T-helper 17 cell (primary cell): ENCODE data around the gene BEST1. TPM values are rescaled to one million over a fixed set of nuclear protein-coding genes. Genes with fewer than 3 reads are reported as not detected.

ENCODE experiments used
- ATAC-seq: fragments of 150-1000 bp; cut with Tn5 transposase; 2 replicates; pipeline ENCODE4 v1.10.0; 2021; ENCODE audit warnings: mild to moderate bottlenecking, moderate library complexity
- DNase-seq, 3 donors: peaks; one replicate each; pipeline versions ENCODE4 v3.0.0 to v3.0.0-alpha.2; 2020 to 2021
- H3K9me3 ChIP-seq: one replicate; pipeline ENCODE4 v1.7.0; 2013; ENCODE audit warnings: low read length, mild to moderate bottlenecking; ENCODE audit not compliant: control insufficient read depth, poor library complexity, severe bottlenecking
- H3K27ac Mint-ChIP-seq: one replicate; pipeline ENCODE4 v1.8.0; 2022; ENCODE audit warnings: mild to moderate bottlenecking, moderate library complexity, mixed read lengths
- H3K27me3 Mint-ChIP-seq: one replicate; pipeline ENCODE4 v1.8.0; 2022; ENCODE audit warnings: mixed read lengths
- H3K36me3 Mint-ChIP-seq: one replicate; pipeline ENCODE4 v1.8.0; 2022; ENCODE audit warnings: low read depth, mixed read lengths
- H3K4me1 Mint-ChIP-seq: one replicate; pipeline ENCODE4 v1.8.0; 2022; ENCODE audit warnings: mild to moderate bottlenecking, mixed read lengths
- H3K4me3 Mint-ChIP-seq: one replicate; pipeline ENCODE4 v1.8.0; 2022; ENCODE audit warnings: mild to moderate bottlenecking, moderate library complexity, mixed read lengths
- total RNA-seq, 4 donors: library from RNA in 2 of 4; stranded (reverse) in 2 of 4; gene quantifications; one replicate each; pipeline ENCODE4 v1.2.3 and lab custom pipeline; 2022 to 2026

The BEST1 gene
- total RNA-seq, 2 donors from 2014 or later, result 0.26 to 0.35 TPM

DNA sequence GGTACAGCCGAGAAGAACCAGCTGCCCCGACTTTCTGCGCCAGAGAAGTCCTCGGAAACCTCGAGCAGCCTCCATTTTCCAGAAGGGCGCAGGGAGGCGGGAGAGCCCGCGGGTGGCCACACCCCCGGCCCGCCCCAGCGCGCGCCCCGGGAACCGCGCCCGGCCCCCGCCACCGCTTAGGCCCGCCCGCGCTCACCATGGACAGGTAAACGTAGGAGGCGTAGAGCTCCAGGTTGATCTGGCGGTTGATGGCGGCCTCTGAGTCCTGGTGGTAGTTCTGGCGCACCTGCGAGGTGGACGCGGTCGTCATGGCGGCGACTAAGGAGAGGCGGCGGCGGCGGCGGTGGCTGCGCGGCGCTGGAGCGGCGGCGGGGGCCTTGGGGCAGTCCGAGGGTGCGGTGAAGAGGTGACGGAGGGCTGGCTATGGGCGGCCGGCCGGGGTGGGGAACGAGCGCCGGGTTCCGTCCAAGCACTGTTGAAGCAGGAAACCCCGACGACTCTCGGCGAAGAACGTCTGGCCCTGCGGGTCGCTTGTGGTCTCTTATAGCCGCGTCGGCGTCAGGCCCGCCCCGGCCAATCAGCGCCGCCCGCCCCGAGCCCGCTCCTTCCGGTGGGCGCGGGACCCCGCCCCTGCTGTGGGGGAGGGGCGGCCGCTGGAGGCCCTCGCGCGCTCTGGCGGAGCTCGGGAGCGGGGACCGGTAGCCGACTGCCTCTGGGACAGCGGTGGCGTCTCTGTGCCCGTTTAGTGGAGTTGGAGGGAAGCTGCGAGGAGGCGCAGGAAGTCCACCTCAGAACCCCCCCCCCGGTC is 17.2 kb downstream of the BEST1 start, which contains the start of gene FTH1:
Gene FTH1, minus strand, starts transcription at position 519 of the 808 bp plus-strand sequence. Its CDS starts 209 bp downstream, at position 310.
- no peaks in the 10 kb centered on the region for H3K9me3 ChIP-seq
- peak; percentile 80 for ATAC-seq
- Mint-ChIP-seq H3K27ac (peak within 1 kb of the TSS; percentile 97), H3K36me3 (peaks cover 12% of the 10 kb centered on the region), H3K4me1 (peaks cover 53% of the 10 kb centered on the region), H3K27me3 (no peaks in the 10 kb centered on the region), H3K4me3 (peak within 1 kb of the TSS; percentile 94)
- DNase-seq, result peak; percentile 87 to 92 (median 92)

DNA sequence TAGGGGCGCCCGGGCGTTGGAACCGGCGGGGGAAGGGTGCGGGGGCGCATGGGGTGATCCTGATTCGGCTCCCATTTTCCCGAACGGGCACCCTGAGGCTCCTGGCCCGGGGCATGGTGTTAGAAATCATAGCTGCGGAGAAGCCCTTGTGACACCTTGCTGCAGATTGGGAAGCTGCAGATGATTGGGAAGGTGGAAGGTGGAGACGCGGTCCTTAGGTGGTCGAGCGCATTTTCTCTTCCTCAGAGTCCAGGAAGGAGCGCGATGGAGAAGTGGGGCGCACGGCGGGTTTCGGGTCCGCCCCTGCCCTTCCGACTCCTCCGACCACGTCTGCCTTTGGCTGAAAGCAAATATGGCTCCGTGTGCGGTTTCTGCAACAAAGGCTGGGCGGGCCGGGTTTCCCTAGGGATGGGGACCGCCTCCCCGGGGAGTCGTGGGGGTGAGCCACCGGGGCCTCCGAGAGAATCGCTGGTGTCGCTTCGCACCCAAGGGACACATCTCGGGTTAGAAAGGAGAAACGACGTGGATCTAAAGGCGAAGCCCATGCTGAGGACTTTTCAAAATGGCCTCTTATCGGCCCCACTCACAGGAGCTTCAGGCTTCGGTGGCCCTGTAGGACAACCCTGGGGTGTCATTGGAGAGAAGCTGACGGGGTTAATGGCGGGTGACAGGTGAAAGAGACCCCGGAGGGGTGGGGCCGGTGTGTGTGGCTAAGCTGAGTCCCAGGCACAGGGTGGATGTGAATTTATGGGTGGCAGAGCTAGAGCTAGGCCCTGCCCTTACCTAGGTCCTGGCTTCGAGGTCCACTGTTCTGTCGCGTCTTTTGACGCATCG is 18.0 kb downstream of the BEST1 start:
- H3K27ac Mint-ChIP-seq, result peak overlapping the region; percentile 97
- ATAC-seq (peak; percentile 1), DNase-seq (no peak)
- peak overlapping the region; percentile 94 for H3K4me3 Mint-ChIP-seq
- no peaks in the 10 kb centered on the region for H3K9me3 ChIP-seq
- H3K4me1 Mint-ChIP-seq, result peaks cover 51% of the 10 kb centered on the region
- H3K36me3 Mint-ChIP-seq, result peaks cover 12% of the 10 kb centered on the region
- H3K27me3 Mint-ChIP-seq, result no peaks in the 10 kb centered on the region

- DNase-seq (no peak), ATAC-seq (no peak)
- Mint-ChIP-seq H3K4me3 (peak overlapping the region; percentile 94), H3K27ac (peak overlapping the region; percentile 97), H3K36me3 (peaks cover 12% of the 10 kb centered on the region), H3K4me1 (peaks cover 47% of the 10 kb centered on the region), H3K27me3 (no peaks in the 10 kb centered on the region)
- H3K9me3 ChIP-seq, result no peaks in the 10 kb centered on the region
Measured at GRCh38 chr11:61968758-61969390, 18.7 kb downstream of the BEST1 start.

- Mint-ChIP-seq H3K4me1 (peaks cover 43% of the 10 kb centered on the region), H3K36me3 (peaks cover 12% of the 10 kb centered on the region), H3K27ac (peak overlapping the region; percentile 97), H3K27me3 (no peaks in the 10 kb centered on the region), H3K4me3 (peak overlapping the region; percentile 19)
- ATAC-seq (no peak), DNase-seq (no peak)
- H3K9me3 ChIP-seq, result no peaks in the 10 kb centered on the region
Measured at GRCh38 chr11:61969391-61969758, 19.2 kb downstream of the BEST1 start.

DNA sequence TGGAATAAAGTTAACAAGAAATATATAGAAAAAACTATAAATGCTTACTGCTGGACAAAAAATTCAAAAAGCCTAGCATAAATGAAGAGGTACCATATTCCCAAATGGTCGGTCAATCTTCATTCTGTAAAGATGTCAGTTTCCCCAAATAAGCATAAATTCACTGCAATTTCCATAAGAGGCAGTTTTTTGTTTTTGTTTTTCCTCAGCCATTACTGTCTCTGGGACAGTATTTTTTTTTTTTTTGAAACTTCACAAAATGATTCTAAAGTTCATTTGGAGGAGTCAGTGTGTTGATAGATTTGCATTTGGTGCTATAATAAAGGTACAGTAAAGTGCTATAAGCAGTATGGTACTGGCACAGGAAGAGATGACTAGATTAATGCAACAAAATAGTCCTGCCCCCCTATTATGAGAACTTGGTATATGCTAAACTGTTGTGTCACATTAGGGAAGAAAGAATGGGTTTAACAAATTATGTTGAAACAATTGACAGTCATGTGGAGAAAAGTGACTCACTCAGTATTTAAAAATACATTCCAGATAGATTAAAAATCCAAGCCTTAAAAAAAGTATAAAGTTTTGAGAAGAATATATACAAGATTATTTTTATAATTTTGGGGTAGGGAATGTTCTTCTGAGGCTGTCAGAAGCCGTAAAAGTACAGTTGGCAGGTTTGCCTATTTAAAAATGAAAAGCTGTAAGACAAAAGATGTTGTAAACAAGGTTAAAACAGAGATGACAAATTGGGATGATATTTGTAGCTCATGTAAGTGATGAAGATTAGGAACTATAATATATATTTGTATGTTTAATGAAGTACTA is 19.9 kb downstream of the BEST1 start:
- Mint-ChIP-seq H3K4me1 (peaks cover 39% of the 10 kb centered on the region), H3K36me3 (peaks cover 7% of the 10 kb centered on the region), H3K27ac (peak overlapping the region; percentile 97)

GRCh38 chr11:61971248-61972111 is 21.3 kb downstream of the BEST1 start:
- Mint-ChIP-seq H3K4me1 (peaks cover 35% of the 10 kb centered on the region), H3K36me3 (peaks cover 2% of the 10 kb centered on the region)
- no peak for ATAC-seq

More for the DNA sequence above, 19.9 kb downstream of the BEST1 start:
- no peak for ATAC-seq
- Mint-ChIP-seq H3K4me3 (no peak overlapping the region), H3K27me3 (no peaks in the 10 kb centered on the region)
- no peaks in the 10 kb centered on the region for H3K9me3 ChIP-seq
- no peak for DNase-seq

GRCh38 chr11:61972112-61972671 is 22.0 kb downstream of the BEST1 start:
- peak overlapping the region; percentile 34 for H3K4me3 Mint-ChIP-seq
- H3K27ac Mint-ChIP-seq, result peak overlapping the region; percentile 86
- no peaks in the 10 kb centered on the region for H3K27me3 Mint-ChIP-seq
- H3K36me3 Mint-ChIP-seq, result peaks cover 2% of the 10 kb centered on the region
- H3K9me3 ChIP-seq, result no peaks in the 10 kb centered on the region
- peaks cover 37% of the 10 kb centered on the region for H3K4me1 Mint-ChIP-seq
- no peak for ATAC-seq
- no peak for DNase-seq

More at GRCh38 chr11:61971248-61972111, 21.3 kb downstream of the BEST1 start:
- Mint-ChIP-seq H3K27ac (peak overlapping the region; percentile 86), H3K27me3 (no peaks in the 10 kb centered on the region), H3K4me3 (peak overlapping the region; percentile 62)
- no peak for DNase-seq
- no peaks in the 10 kb centered on the region for H3K9me3 ChIP-seq

DNA sequence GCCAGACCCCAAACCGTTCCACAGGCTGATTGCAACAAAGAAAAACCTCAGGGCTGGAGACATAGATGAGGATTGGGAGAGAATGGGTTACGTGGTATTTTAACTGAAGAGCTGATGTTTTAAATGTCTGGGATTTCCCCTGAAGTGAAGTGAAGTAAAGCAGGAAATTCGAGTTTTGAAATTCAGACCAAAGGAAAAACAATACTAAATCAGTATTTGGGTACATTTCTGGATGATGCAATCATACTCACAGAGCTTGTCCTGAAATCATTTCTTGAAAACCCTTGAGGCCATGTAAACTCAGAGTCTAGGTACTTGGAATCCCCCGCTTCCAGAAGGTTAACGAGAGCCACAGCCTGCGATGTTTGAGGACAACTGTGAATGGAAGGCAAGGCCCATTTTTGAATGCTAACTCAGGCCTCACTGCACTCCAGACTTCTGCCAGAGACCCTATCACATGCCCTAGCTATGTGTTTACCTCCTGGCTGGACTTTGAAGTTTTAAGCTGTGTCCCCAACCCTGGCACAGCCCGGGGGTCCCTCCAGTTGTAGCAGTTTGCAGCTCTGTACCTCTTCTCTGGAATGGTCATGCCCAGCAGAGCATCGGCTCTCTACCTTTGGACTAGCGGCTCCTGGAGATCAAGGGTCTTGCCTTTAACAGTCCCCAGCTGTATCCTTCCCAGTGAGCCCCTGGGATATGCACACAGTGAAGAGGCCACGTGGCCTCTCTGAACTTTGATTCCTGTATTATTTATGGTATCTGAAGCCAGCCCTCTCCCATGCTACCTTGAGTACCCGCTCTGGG is 22.7 kb downstream of the BEST1 start:
- DNase-seq, result no peak
- no peaks in the 10 kb centered on the region for H3K9me3 ChIP-seq
- peaks cover 39% of the 10 kb centered on the region for H3K4me1 Mint-ChIP-seq
- H3K27me3 Mint-ChIP-seq, result no peaks in the 10 kb centered on the region
- H3K4me3 Mint-ChIP-seq, result peak overlapping the region; percentile 34
- peak; percentile 47 for ATAC-seq
- peaks cover 2% of the 10 kb centered on the region for H3K36me3 Mint-ChIP-seq
- peak overlapping the region; percentile 72 for H3K27ac Mint-ChIP-seq

GRCh38 chr11:61973476-61974162 is 23.5 kb downstream of the BEST1 start:
- DNase-seq (no peak), ATAC-seq (no peak)
- H3K9me3 ChIP-seq, result no peaks in the 10 kb centered on the region
- peaks cover 2% of the 10 kb centered on the region for H3K36me3 Mint-ChIP-seq
- no peak overlapping the region for H3K4me3 Mint-ChIP-seq
- H3K27ac Mint-ChIP-seq, result peak overlapping the region; percentile 72
- peaks cover 34% of the 10 kb centered on the region for H3K4me1 Mint-ChIP-seq
- H3K27me3 Mint-ChIP-seq, result no peaks in the 10 kb centered on the region

- H3K36me3 Mint-ChIP-seq, result no peaks in the 10 kb centered on the region
- H3K9me3 ChIP-seq, result no peaks in the 10 kb centered on the region
- H3K4me3 Mint-ChIP-seq, result peak overlapping the region; percentile 12
- ATAC-seq (no peak), DNase-seq (no peak)
- H3K4me1 Mint-ChIP-seq, result peaks cover 31% of the 10 kb centered on the region
- peak overlapping the region; percentile 88 for H3K27ac Mint-ChIP-seq
- no peaks in the 10 kb centered on the region for H3K27me3 Mint-ChIP-seq
Measured at GRCh38 chr11:61974766-61975631, 24.8 kb downstream of the BEST1 start.
